ENCODE results near the gene GNG7.

DNA sequence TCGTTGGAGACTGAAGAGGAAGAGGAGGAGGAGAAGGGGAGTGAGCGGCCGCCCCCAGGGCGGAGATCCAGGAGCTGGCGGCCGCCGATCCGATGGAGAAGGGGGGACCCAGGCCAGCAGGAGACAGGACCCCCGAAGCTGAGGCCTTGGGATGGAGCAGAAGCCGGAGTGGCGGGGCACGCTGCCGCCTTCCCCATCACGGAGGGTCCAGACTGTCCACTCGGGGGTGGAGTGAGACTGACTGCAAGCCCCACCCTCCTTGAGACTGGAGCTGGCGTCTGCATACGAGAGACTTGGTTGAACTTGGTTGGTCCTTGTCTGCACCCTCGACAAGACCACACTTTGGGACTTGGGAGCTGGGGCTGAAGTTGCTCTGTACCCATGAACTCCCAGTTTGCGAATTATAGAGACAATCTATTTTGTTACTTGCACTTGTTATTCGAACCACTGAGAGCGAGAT lies 224.7 kb downstream of the GNG7 start:
- TF ChIP-seq, protein P1, sequence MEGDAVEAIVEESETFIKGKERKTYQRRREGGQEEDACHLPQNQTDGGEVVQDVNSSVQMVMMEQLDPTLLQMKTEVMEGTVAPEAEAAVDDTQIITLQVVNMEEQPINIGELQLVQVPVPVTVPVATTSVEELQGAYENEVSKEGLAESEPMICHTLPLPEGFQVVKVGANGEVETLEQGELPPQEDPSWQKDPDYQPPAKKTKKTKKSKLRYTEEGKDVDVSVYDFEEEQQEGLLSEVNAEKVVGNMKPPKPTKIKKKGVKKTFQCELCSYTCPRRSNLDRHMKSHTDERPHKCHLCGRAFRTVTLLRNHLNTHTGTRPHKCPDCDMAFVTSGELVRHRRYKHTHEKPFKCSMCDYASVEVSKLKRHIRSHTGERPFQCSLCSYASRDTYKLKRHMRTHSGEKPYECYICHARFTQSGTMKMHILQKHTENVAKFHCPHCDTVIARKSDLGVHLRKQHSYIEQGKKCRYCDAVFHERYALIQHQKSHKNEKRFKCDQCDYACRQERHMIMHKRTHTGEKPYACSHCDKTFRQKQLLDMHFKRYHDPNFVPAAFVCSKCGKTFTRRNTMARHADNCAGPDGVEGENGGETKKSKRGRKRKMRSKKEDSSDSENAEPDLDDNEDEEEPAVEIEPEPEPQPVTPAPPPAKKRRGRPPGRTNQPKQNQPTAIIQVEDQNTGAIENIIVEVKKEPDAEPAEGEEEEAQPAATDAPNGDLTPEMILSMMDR (IDR thresholded peaks at IDR 0.05; ENCODE audit: low read length): no peak
- TF ChIP-seq EZH2 (optimal IDR thresholded peaks at IDR 0.05; ENCODE audit: low read depth, low read length) (no peak), EZH2phosphoT487 (IDR thresholded peaks at IDR 0.05; ENCODE audit: low read length) (no peak)

Data from MM.1S (cell line).